ENCODE results near the gene ARF1.

Gene ARF1

GRCh38 chr1:228088586-228089498 is 6.3 kb downstream of the ARF1 start:
- no peak for DNase-seq

- no peak for DNase-seq
Observed at GRCh38 chr1:228089519-228090380, 7.2 kb downstream of the ARF1 start.

GRCh38 chr1:228090613-228091081 is 8.1 kb downstream of the ARF1 start:
- DNase-seq = no peak

DNA sequence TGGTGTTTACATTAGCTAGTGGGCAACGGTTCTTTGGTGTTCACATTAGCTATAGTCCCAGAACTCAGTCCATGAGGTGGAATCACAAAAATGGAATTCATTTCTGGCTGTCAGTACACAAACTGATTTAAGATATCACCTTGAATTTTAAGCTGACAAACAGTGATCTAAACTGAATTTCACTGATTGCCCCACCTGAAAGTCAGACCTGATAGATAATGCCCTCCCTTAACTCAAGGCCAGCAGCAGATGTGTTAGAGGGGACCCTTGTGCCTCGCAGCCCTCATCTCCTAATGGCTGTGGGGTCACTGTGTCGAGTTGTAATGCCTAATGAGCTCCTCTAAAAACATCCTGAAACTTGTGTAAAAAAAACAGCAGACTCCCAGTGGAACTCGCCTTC is 8.6 kb downstream of the ARF1 start:
- no peak for DNase-seq

DNA sequence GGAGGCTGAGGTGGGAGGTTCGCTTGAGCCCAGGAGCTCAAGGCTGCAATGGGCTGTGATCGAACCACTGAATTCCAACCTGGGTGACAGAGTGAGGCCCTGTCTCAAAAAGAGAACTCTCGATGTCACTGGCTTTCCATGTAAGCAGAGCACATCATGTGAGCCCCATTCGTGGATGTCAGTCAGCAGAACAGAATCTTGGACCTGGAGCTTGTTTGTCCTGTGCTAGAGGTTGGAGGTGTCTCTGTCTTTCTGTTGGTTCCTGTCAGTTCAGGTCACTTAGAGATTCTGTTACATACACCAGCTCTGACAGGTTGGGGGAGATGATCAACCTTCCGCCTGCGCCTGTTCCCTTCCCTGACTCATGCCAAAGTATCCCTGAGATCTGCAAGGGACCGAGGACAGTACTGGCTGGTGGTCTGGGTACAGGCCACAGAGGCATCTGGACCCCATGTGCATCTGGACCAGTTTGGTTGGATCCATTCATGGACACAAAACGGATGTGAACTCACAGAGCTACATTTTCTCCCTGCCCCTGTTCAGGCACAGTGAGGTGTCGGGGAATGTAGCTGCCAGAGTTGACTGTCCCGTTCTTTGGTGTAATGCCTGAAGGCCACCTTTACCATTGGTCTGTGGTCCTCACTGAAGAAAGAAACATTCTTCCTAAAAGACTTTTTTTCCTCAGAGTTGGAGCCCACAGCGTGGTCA is 10.0 kb downstream of the ARF1 start:
- no peak for DNase-seq

DNA sequence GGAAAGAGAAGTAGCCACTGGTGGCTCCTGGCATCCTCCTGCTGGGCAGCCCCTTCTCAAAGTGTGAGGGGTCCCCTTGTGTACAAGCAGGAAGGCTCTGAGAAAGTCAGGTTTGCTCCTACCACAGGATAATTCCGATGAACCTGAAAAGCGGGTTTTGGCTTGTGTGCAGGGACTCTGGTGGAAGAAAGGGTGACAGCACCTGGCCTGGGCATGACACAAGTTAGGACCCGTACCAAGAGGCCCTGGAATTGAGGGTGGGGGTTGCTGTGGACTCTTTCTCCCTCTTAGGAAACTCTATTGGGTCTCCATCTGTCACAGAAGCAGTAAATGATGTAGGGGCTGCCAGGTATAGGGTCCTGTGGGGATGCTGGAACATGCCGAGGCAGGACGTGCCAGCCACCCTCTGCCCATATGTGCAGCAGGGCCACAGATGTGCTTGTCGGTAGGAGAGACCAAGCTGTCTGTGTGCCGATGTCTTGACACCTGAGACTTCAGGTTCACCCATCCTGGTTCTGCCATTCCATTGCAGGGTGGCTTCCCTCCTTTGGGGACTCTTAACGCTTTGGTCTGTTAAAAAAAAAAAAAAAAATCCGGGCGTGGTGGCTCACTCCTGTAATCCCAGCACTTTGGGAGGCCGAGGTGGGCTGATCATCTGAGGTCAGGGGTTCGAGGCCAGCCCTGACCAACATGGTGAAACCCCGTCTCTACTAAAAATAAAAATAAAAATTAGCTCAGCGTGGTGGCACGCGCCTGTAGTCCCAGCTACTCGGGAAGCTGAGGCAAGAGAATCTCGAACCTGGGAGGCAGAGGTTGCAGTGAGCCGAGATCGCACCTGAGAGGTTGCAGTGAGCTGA is 10.8 kb downstream of the ARF1 start:
- no peak for DNase-seq

DNA sequence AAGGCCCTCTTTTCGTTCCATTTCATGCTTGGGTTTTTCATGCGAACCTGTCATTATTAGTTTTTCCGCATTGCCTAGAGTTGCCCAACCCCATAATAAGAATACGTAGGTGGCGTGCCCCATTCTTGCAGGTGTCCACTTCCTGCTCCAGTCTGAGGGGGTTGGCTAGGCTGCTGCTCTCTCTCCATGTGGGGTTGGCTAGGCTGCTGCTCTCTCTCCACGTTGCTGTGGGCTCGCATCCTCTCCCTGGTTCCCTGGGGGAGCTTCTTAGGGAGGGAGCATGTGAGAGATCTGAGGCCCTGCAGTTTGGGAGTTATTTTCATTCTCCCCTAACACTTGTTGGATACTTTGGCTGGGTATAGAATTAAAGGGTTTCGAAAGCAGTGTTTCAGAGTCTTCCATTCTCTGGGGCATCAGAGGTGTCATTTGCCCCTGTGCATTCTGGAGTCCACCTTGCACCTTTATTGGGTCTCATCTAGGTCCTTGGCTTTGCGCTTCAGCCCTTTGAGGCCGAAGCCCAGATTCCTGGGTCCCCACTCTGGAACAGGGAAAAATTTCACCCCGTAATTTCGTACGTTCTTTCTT is 12.0 kb downstream of the ARF1 start:
- DNase-seq = no peak

DNA sequence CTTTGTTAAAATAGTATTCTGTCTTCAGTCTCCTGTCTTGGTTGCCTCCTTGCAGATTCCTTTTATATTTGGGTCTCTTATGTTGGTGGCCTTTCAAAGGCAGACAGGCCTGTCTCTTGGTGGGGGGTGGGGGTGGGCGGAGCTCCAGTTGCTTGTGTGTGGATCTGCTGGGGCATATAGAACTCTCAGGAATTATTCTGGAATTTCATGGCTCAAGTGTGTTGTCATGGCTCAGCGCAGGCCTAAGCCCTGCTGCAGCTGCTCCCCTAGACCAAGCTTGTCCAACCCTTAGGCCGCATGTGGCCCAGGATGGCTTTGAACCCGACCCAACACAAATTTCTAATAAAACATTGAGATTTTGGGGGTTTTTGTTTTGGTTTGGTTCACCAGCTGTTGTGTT is 12.7 kb downstream of the ARF1 start:
- DNase-seq = no peak

GRCh38 chr1:228095938-228096337 is 13.4 kb downstream of the ARF1 start:
- no peak for DNase-seq

DNA sequence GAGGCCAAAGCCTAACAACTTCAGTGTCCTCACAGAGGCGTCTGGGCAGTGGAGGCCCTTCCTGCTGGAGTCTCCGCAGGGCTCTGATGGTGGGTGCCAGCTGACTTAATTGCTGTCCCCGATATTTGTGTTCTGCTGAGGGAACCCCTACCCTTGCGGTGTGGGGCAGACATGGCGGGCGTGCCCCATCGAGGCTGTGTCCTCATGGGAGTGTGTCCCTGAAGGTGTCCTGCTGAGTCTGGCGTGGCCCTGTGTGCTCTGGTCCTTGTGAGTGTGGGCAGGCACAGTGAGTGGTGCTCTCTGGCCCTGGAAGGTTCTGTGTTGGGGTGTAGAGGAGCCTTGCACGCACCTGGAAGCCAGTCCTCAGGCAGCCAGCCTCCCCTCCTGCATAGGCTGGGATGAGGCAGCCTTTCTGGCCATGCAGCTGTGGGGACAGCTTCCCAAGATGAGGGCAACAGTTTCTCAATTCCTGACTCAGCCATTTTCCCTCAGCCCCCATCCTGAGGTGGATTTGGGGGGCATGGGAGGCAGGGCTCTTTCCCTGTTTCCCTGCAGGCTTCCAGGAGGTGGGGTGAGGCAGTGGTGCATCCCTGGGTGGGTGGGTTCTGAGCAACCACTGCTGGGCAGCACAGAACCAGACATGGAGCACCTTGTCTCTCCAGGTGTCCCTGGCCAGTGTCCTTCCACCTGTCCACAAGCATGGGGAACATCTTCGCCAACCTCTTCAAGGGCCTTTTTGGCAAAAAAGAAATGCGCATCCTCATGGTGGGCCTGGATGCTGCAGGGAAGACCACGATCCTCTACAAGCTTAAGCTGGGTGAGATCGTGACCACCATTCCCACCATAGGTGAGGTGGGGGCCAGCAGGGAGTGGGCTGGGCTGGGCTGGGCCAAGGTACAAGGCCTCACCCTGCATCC is 14.2 kb downstream of the ARF1 start:
- DNase-seq = no peak

GRCh38 chr1:228097333-228098081 is 15.0 kb downstream of the ARF1 start:
- no peak for DNase-seq

- DNase-seq = no peak
Observed at GRCh38 chr1:228098323-228098931, 15.9 kb downstream of the ARF1 start.

GRCh38 chr1:228099331-228099732 is 16.8 kb downstream of the ARF1 start:
- no peak for DNase-seq

DNA sequence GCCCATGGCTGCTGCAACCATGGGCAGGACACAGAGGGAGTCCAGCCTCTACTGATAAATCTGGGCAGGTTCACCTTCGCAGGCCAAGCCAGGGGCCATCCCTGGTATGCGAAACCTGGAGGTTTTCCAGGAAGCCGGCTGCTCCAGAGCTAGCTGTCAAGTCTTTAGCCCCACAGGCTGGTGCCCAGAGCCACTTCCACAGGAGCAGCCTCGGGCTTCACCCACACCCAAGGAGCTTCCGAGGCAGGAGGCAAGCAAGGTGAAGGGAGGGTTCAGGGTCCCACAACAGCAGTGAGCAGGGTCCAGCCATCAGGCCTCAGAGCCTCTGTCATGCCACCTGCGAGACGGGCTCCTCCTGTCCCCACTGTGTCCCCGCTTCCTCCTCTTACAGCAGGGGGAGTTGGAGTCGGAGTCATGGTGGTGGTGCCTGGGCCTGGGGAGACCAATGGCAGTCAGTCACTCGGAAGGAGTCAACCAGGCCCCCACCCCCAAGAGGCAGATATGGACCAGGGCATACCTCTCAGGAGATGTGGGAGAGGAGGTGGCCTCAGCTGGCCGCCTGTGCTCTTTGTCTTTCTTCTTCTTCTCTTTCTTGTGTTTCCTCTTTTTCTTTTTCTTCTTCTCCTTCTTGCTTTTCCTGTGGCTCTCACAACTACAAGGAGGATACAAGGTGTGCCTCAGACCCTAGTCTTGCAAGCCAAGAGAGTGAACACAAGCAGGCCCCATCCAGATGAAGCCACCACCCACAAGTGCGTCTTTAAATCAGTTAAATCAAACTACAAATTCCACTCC is 18.5 kb downstream of the ARF1 start:
- no peak for DNase-seq

- no peak for DNase-seq
Observed at GRCh38 chr1:228101614-228101993, 19.1 kb downstream of the ARF1 start.

DNA sequence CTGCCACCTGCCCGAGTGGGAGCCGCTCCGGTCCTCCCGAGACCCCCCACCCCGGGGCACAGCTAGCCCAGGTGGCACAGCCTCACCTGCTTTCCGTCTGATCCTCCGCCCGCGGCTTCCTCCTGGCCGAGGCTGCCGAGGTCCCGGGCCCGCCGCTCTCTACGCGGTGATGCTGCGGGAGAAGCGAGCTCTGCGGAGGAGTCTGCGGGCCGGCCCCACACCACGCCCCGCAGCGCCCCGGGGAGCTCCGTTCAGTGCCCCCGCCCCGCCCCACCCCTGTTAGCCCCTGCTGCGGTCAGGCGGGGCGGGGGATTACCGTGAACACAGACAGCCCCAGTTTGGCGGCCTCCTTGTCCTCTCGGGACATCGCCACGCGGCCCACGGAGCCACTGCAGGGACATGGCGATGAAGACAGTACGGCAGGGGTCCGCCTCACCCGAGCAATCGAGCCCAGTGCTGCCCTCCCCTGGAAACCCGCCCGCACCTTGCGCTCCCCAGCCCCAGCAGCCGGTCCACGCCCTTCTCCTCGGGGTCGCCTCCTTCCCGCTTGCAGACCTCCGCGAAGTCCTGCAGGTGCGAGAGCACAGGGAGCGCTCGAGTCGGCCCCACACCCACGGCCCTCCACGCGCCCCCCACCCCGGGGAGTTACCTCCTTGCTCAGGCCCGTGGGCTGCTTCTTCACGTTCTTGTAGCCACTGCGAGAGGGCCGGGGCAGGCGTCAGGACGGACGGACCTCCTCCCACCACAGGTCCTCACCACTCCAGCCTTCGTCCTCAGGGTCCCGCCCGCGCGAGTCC is 19.7 kb downstream of the ARF1 start:
- DNase-seq = no peak

DNA sequence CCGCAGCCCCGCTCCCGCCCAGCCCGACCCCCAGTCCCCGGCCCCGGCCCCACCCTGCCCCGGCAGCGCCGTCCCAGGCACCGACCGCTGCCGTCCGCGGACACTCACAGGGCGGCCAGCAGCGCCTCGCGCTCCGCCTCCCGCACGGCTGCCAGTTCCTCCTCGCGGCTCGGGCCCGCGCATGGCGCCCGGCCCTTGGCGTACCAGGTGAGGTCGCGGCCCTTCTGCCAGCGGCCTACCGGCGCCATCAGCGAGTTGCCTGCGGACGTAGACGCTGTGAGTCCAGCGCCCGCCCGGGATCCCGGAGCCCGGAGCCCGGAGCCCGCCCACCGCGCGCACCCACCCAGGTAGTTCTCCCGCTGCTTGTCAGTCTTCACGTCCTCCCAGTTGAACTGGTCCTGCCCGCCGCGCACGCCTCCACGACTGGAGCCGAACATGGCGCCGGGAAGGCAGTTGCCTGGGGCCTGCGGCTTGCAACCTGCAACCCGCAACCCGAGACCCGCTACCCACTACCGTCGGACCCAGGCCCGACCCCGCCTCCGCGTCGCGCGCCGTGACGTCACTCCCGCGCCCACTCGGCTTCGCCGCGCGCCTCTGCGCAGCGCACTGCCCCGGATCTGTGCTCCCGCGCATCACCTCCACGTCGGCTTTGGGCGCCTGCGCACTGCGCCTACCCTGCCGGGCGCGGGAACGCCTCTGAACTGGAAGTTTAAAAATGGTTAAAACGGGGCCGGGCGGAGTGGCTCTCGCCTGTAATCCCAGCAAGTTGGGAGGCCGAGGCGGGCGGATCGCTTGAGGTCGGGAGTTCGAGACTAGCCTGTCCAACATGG is 20.5 kb downstream of the ARF1 start, which contains the start of gene C1orf35:
Gene C1orf35, minus strand, starts transcription at position 535 of the 830 bp plus-strand sequence. Its CDS starts 98 bp downstream, at position 437.
- DNase-seq = peak; percentile 92
